Measurements from ENCODE around the gene C5.

Gene C5

DNA sequence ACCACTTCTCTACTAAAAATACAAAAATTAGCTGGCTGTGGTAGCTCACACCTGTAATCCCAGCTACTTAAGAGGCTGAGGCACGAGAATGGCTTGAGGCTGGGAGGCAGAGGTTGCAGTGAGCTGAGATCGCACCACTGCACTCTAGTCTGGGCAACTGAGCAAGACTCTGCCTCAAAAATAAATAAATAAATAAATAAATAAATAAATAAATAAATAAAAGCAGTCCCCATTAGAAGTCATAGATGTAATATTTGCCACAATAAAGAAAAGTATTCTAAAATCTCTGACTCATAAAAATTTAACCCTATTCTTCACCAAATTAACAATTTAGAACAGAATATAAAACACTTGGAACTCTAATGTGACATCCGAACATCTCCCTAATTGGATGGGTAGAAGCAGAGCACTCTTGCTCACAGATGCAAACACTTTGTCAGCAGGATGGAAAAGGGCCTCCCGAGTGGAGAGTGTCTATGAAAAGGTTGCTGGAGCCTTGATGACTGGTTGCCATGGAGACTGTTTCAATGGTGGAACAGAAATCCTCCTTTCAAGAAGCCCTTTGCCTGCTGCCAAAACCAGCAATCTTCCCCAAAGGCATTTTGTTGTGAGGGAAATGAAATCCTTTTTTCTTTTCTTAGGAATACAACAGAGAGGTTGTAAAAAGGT, 84.6 kb downstream of the C5 start:
- no peaks in the 10 kb centered on the region for H3K9me3 Mint-ChIP-seq
- H3K4me1 Mint-ChIP-seq = peaks cover 19% of the 10 kb centered on the region
- DNase-seq = no peak
- no peak overlapping the region for H3K4me3 Mint-ChIP-seq
- no peak overlapping the region for H3K27ac Mint-ChIP-seq
- TF ChIP-seq CTCF (IDR thresholded peaks at IDR 0.05) = no peak
- H3K27me3 Mint-ChIP-seq (ENCODE audit: low read depth, poor library complexity) = peaks cover 16% of the 10 kb centered on the region
- no peaks in the 10 kb centered on the region for H3K36me3 Mint-ChIP-seq (ENCODE audit: low read depth)

DNA sequence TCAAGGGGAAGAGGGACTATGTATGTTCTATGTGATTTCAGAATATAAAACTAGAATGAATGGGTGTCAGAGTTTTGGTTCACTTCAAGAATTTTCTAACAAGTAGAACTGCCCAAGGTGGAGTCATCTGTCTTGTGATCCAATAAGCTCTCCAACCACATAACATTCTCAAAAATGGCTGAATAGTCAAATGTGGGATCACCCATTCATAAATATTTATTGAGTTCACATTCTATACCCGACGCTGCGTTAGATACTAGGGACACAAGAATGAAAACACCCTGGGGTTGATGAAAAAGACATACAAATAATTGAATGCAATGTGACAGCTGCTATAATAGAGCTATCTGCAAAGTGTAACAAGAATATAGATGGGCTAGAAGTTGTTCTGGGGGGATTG, 88.1 kb downstream of the C5 start:
- peaks cover 4% of the 10 kb centered on the region for H3K27me3 Mint-ChIP-seq (ENCODE audit: low read depth, poor library complexity)
- H3K4me3 Mint-ChIP-seq = no peak overlapping the region
- peaks cover 19% of the 10 kb centered on the region for H3K4me1 Mint-ChIP-seq
- TF ChIP-seq CTCF (IDR thresholded peaks at IDR 0.05) = no peak
- no peak overlapping the region for H3K27ac Mint-ChIP-seq
- no peaks in the 10 kb centered on the region for H3K36me3 Mint-ChIP-seq (ENCODE audit: low read depth)
- H3K9me3 Mint-ChIP-seq = no peaks in the 10 kb centered on the region
- no peak for DNase-seq

DNA sequence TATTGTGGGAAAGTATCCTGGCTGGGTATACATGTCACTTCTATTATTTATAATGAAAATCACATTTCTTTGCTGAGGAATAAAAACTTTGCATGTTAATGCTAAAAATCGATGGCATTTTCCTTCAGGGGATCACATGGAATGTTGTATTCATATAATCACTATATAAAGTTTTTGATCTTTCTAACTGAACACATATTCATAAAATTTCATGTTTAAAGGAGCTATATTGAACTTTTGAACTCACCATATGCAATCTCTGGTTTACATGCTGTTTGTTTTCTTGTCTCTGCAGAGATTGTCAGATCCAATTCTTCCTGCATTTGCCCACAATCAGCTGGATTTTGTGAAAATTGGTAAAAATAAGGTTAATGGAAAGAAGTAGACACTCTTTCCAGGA, 90.1 kb downstream of the C5 start:
- Mint-ChIP-seq H3K36me3 (ENCODE audit: low read depth) (no peaks in the 10 kb centered on the region), H3K27ac (no peak overlapping the region), H3K4me1 (peaks cover 4% of the 10 kb centered on the region), H3K4me3 (no peak overlapping the region), H3K9me3 (no peaks in the 10 kb centered on the region), H3K27me3 (ENCODE audit: low read depth, poor library complexity) (no peaks in the 10 kb centered on the region)
- TF ChIP-seq CTCF (IDR thresholded peaks at IDR 0.05) = no peak
- no peak for DNase-seq

- Mint-ChIP-seq H3K27me3 (ENCODE audit: low read depth, poor library complexity) (peaks cover 2% of the 10 kb centered on the region), H3K4me1 (peaks cover 27% of the 10 kb centered on the region), H3K36me3 (ENCODE audit: low read depth) (no peaks in the 10 kb centered on the region), H3K9me3 (no peaks in the 10 kb centered on the region), H3K27ac (peak overlapping the region; percentile 12), H3K4me3 (no peak overlapping the region)
- no peak for TF ChIP-seq CTCF (IDR thresholded peaks at IDR 0.05)
- no peak for DNase-seq
Measured at GRCh38 chr9:120956862-120957261, 93.2 kb downstream of the C5 start.

GRCh38 chr9:120951960-120952618, 98.0 kb downstream of the C5 start:
- no peak overlapping the region for H3K4me3 Mint-ChIP-seq
- peaks cover 44% of the 10 kb centered on the region for H3K4me1 Mint-ChIP-seq
- peak overlapping the region; percentile 95 for H3K27ac Mint-ChIP-seq
- H3K36me3 Mint-ChIP-seq (ENCODE audit: low read depth) = no peaks in the 10 kb centered on the region
- DNase-seq = no peak
- no peaks in the 10 kb centered on the region for H3K9me3 Mint-ChIP-seq
- peaks cover 2% of the 10 kb centered on the region for H3K27me3 Mint-ChIP-seq (ENCODE audit: low read depth, poor library complexity)
- no peak for TF ChIP-seq CTCF (IDR thresholded peaks at IDR 0.05)

Measured in nephron progenitor cell (in vitro differentiated cells).